GM12801 (cell line): Measurements from ENCODE around the gene OTOA.

Source experiments
- TF ChIP-seq, protein P1 (sequence below): IDR thresholded peaks from one replicate; pipeline ENCODE4 v1.5.1; 2011; ENCODE audit warnings: control low read depth; ENCODE audit not compliant: insufficient read length; ENCODE audit errors: extremely low read depth

The OTOA gene

DNA sequence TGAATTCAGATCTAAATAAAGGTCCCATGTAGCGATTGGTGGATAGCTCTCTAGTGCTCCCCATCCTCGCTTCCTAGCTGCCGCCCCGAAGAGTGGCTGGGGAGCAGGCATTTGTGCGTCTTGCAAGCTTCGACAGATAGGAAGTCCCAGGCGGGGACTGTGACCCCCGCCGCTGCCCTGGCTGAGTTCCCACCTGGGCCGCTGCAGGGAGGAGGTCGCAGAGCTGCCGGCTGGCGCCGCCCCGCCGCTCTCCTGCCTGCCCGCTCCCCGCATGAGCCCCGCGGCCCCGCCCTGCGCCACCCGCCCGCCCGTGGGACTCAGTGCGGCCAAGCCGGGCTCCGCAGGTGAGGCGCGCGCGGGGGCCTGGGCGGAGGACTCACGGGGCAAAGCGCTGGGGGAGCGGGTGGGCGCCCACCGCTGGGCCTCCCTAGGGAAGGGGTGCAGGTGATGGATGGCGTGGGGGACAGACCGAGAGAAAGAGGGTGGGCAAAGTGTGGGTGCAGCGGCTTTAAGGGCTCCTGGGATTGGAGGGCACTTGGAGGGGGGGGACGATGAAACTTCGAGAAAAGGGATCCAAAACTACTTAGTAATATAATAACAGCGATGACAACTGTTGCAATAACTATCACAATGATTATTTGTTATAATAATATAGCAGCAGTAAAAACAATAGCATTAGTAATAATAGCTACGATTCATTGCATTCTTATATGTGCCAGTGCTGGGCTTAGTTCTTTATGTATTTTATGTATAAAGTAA is at the start of gene OTOA:
OTOA (plus strand) TSS at position 80 of the 759 bp plus-strand sequence. CDS start 14,547 bp downstream, outside the sequence.
- TF ChIP-seq, protein P1, sequence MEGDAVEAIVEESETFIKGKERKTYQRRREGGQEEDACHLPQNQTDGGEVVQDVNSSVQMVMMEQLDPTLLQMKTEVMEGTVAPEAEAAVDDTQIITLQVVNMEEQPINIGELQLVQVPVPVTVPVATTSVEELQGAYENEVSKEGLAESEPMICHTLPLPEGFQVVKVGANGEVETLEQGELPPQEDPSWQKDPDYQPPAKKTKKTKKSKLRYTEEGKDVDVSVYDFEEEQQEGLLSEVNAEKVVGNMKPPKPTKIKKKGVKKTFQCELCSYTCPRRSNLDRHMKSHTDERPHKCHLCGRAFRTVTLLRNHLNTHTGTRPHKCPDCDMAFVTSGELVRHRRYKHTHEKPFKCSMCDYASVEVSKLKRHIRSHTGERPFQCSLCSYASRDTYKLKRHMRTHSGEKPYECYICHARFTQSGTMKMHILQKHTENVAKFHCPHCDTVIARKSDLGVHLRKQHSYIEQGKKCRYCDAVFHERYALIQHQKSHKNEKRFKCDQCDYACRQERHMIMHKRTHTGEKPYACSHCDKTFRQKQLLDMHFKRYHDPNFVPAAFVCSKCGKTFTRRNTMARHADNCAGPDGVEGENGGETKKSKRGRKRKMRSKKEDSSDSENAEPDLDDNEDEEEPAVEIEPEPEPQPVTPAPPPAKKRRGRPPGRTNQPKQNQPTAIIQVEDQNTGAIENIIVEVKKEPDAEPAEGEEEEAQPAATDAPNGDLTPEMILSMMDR = no peak

DNA sequence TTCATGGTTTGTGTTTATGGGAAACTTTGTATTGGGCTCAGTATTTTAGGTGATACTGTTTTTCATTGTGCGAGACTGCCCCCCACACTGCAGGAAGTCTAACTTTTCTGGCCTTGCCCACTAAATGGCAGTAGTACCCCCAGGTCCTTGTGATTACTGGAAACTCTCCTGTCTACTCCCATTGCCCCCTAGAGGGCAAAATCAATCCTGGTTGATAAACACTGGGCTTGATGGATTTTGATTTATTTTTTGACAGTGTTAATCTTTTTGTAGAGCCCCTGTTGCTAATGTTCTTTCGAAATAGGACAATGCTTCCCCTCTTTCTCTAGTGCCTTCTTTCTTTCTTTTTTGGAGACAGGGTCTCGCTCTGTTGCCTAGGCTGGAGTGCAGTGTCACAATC is 48.9 kb upstream of the OTOA start:
- TF ChIP-seq, protein P1 = no peak

DNA sequence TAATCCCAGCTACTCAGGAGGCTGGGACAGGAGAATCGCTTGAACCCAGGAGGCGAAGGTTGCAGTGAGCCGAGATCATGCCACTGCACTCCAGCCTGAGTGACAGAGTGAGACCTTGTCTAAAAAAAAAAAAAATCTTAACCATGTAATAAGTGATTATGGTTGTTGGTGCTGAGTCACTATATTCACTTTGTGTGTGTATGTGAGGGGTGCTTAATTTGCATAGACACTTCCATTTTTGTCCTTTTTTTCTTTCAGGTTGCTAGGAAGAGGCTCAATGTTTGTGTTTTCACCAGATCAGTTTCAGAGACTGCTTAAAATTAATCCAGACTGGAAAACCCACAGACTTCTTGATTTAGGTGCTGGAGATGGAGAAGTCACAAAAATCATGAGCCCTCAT is 46.2 kb upstream of the OTOA start:
- TF ChIP-seq, protein P1 = no peak

DNA sequence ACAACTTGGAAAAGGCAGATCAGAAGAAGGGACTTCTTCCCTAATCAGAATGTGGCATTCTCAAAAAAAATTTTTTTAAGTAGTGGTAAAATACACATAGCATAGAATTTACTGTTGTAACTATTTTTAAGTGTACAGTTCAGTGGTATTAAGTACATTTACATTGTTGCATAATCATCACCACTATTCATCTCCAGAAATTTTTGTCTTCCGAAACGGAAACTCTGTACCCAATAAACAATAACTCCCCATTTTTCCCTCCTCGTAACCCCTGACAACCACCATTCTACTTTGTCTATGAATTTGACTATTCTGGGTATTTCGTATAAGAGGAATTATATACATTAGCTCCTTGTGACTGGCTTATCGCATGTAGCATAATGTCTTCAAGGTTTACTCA is 45.5 kb upstream of the OTOA start:
- TF ChIP-seq, protein P1 = no peak

DNA sequence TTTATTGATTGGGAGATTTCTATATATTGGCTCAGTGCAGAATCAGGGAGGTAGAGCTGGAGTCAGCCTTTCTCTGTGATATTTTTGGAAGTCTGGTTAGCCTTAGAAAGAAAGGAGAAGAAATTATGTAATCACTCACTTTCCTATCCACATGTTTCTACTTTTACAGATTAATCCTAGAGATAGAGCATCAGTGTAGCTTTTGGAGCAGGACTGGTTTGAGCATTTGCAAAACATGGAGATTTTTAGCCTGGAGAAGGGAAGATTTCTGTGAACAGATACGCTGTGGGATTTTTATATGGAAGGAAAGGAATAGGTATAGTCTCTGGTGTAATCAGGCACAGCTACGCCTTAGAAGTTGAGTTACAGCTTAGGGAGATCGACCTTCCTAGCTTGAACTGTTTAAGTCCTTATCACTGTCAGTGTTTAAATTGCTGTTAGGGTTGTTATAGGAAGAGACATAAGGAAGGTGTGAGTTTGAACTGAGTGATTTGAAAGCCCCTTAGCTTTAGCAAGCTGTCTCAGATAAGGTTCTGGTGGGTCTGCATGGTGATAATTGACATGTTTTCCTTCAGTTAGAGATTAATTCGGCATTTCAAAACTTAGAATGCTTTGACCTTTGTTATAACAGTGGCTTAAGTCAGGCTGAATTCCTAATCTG is 43.9 kb upstream of the OTOA start:
- TF ChIP-seq, protein P1 = no peak

DNA sequence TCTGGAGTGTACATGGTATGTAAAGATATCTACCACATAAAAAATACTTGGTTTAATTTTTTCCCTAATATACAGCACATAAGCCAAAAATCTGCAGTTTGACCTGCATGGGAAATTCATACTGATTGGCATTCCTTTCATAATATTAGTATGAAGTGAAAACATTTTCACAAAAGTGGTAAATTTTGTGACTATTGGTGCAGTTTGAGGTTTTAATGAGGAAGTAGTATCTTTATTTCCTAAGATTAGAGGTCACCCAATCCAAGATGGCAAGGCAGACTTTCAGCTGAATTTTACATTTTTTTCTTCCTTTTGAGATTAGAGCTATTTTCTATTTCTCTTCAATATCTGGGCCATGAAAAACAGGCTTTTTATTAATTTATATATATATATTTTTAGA is 43.2 kb upstream of the OTOA start:
- TF ChIP-seq, protein P1 = no peak

DNA sequence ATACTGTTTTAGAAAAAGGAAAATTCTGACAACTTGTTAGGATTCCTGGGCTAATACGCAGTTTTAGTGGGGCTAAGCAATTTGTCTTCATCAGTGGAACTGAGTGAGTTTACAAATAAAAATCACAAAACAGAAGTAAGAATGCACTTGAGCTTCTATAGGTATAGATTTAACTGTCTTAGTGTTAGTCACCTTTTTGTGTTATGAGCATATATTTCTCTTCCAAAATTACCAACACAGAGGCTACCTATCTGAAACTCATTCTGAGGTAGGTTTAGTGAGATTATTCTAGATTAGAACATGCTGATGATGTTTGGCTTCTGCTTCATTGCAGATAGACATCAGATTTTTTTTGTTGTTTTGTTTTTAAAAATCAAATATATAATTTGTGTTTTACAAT is 41.2 kb upstream of the OTOA start:
- TF ChIP-seq, protein P1 = no peak
